GM21723 (cell line): ENCODE measurements around the gene LOXL3.

Experiments used
- ATAC-seq: cut with Tn5 transposase; IDR thresholded peaks from one replicate; pipeline ENCODE4 v1.9.1; 2021; ENCODE audit warnings: mild to moderate bottlenecking, moderate library complexity; ENCODE audit not compliant: unreplicated experiment

Gene LOXL3

GRCh38 chr2:74553892-74554819 lies at the start of gene LOXL3, which contains the start of gene DOK1:
Gene LOXL3 (minus strand): TSS chr2:74553942. CDS start chr2:74552634, 1,308 bp downstream.
Gene DOK1 (plus strand): TSS chr2:74554720. CDS start chr2:74554755, 35 bp downstream.
- peak; percentile 59 for ATAC-seq

- ATAC-seq = no peak
Observed at GRCh38 chr2:74602586-74603281, 49.0 kb upstream of the LOXL3 start.

GRCh38 chr2:74599676-74600075 lies 45.9 kb upstream of the LOXL3 start:
- no peak for ATAC-seq

- ATAC-seq = no peak
Observed at GRCh38 chr2:74597410-74597809, 43.7 kb upstream of the LOXL3 start.

GRCh38 chr2:74596584-74596983 lies 42.8 kb upstream of the LOXL3 start:
- ATAC-seq = no peak

GRCh38 chr2:74593826-74594772 lies 40.4 kb upstream of the LOXL3 start:
- no peak for ATAC-seq

- ATAC-seq = no peak
Observed at GRCh38 chr2:74588664-74589063, 34.9 kb upstream of the LOXL3 start.

- ATAC-seq = peak; percentile 56
Observed at GRCh38 chr2:74587664-74588277, 34.0 kb upstream of the LOXL3 start.

- ATAC-seq = peak; percentile 45
Observed at GRCh38 chr2:74585406-74586185, 31.9 kb upstream of the LOXL3 start.

GRCh38 chr2:74584088-74584645 lies 30.4 kb upstream of the LOXL3 start:
- peak; percentile 65 for ATAC-seq

GRCh38 chr2:74583504-74583903 lies 29.8 kb upstream of the LOXL3 start:
- no peak for ATAC-seq

- ATAC-seq = no peak
Observed at GRCh38 chr2:74582184-74582583, 28.4 kb upstream of the LOXL3 start.

GRCh38 chr2:74581463-74581862 lies 27.7 kb upstream of the LOXL3 start:
- no peak for ATAC-seq

GRCh38 chr2:74578408-74578807 lies 24.7 kb upstream of the LOXL3 start:
- peak; percentile 64 for ATAC-seq

GRCh38 chr2:74577448-74577847 lies 23.7 kb upstream of the LOXL3 start:
- ATAC-seq = no peak

GRCh38 chr2:74576863-74577229 lies 23.1 kb upstream of the LOXL3 start:
- no peak for ATAC-seq

- ATAC-seq = no peak
Observed at GRCh38 chr2:74576211-74576862, 22.6 kb upstream of the LOXL3 start.

- no peak for ATAC-seq
Observed at GRCh38 chr2:74575320-74575719, 21.6 kb upstream of the LOXL3 start.
